ENCODE results near the gene MARK3. TPM values are rescaled to one million over a fixed set of nuclear protein-coding genes. Genes with fewer than 3 reads are reported as not detected.

MARK3 gene
- total RNA-seq, 4 donors from 2014 or later, result 61.3 to 98.0 (median 78.8) TPM

- H3K36me3 ChIP-seq, result peaks cover 0 to 27% (median 9%) of the 10 kb centered on the region in 4 donors
- no peak overlapping the region for H3K4me3 ChIP-seq
- DNase-seq, result no peak
- intact Hi-C loops (cut with DNase I; ENCODE audit: low total_unique reads) (no loop called here), in situ Hi-C loops (cut with MboI; ENCODE audit: low pct_ligation_motif_present in 1 of 4, low pct_unique_long_range_greater_than_20kb in 1 of 4, low sequenced_read_pairs in 3 of 4) (loop anchor here in 2 of 4 donors (5.0 to 10.0 kb wide), 2 partner anchors 46 to 54 kb away; no protein-coding TSS in a partner anchor)
- H3K9me3 ChIP-seq, result no peaks in the 10 kb centered on the region
- 79 to 82% methylated on average over 4 to 11 of the region's 11 CpGs for WGBS, 2 donors (ENCODE audit: low coverage in 1 of 2)
- TF ChIP-seq CTCF (IDR thresholded peaks at IDR 0.05) (no peak), POLR2AphosphoS5 (IDR thresholded peaks at IDR 0.05) (no peak), EP300 (IDR thresholded peaks at IDR 0.05; ENCODE audit: low read depth) (no peak), POLR2A (IDR thresholded peaks at IDR 0.05) (no peak)
- H3K27me3 ChIP-seq, result no peaks in the 10 kb centered on the region
- H3K27ac ChIP-seq, result no peak overlapping the region
- H3K4me1 ChIP-seq, result peaks cover 0 to 8% (median 0%) of the 10 kb centered on the region in 4 donors
Measured at GRCh38 chr14:103501041-103501870, 116.0 kb downstream of the MARK3 start.

- no peak overlapping the region for H3K4me3 ChIP-seq
- H3K36me3 ChIP-seq, result peaks cover 0 to 27% (median 9%) of the 10 kb centered on the region in 4 donors
- no peaks in the 10 kb centered on the region for H3K9me3 ChIP-seq
- no peak for DNase-seq
- TF ChIP-seq EP300 (IDR thresholded peaks at IDR 0.05; ENCODE audit: low read depth), result no peak
- no peak for TF ChIP-seq POLR2A (IDR thresholded peaks at IDR 0.05)
- TF ChIP-seq CTCF (IDR thresholded peaks at IDR 0.05), result no peak
- no peak for TF ChIP-seq POLR2AphosphoS5 (IDR thresholded peaks at IDR 0.05)
- H3K4me1 ChIP-seq, result peaks cover 0 to 8% (median 0%) of the 10 kb centered on the region in 4 donors
- no peak overlapping the region for H3K27ac ChIP-seq
- no peaks in the 10 kb centered on the region for H3K27me3 ChIP-seq
- intact Hi-C loops (cut with DNase I; ENCODE audit: low total_unique reads), result no loop called here
- in situ Hi-C loops (cut with MboI; ENCODE audit: low pct_ligation_motif_present in 1 of 4, low pct_unique_long_range_greater_than_20kb in 1 of 4, low sequenced_read_pairs in 3 of 4), result loop anchor here in 2 of 4 donors (5.0 to 10.0 kb wide), 2 partner anchors 45 to 53 kb away; no protein-coding TSS in a partner anchor
- WGBS, 2 donors (ENCODE audit: low coverage in 1 of 2), result 94 to 95% methylated on average over 4 to 9 of the region's 9 CpGs
Measured at GRCh38 chr14:103501921-103502669, 116.9 kb downstream of the MARK3 start.

- peaks cover 0 to 27% (median 9%) of the 10 kb centered on the region in 4 donors for H3K36me3 ChIP-seq
- intact Hi-C loops (cut with DNase I; ENCODE audit: low total_unique reads), result no loop called here
Measured at GRCh38 chr14:103502877-103503276, 117.7 kb downstream of the MARK3 start.

More at GRCh38 chr14:103502877-103503276, 117.7 kb downstream of the MARK3 start:
- 94 to 99% methylated on average over 10 to 18 of the region's 18 CpGs for WGBS, 2 donors (ENCODE audit: low coverage in 1 of 2)
- no peak for TF ChIP-seq POLR2AphosphoS5 (IDR thresholded peaks at IDR 0.05)
- no peak for TF ChIP-seq CTCF (IDR thresholded peaks at IDR 0.05)
- no peak for TF ChIP-seq EP300 (IDR thresholded peaks at IDR 0.05; ENCODE audit: low read depth)
- TF ChIP-seq POLR2A (IDR thresholded peaks at IDR 0.05), result no peak
- DNase-seq, result no peak
- no peak overlapping the region for H3K4me3 ChIP-seq
- H3K4me1 ChIP-seq, result peaks cover 0 to 8% (median 0%) of the 10 kb centered on the region in 4 donors
- in situ Hi-C loops (cut with MboI; ENCODE audit: low pct_ligation_motif_present in 1 of 4, low pct_unique_long_range_greater_than_20kb in 1 of 4, low sequenced_read_pairs in 3 of 4), result loop anchor here in 2 of 4 donors (5.0 to 10.0 kb wide), 2 partner anchors 44 to 52 kb away; no protein-coding TSS in a partner anchor
- H3K9me3 ChIP-seq, result no peaks in the 10 kb centered on the region
- H3K27me3 ChIP-seq, result no peaks in the 10 kb centered on the region
- no peak overlapping the region for H3K27ac ChIP-seq
